ENCODE measurements around the gene WIPI1. TPM values are rescaled to one million over a fixed set of nuclear protein-coding genes. Genes with fewer than 3 reads are reported as not detected.

Gene WIPI1
- total and polyA plus RNA-seq, 9 of the 15 experiments (the other 6 are each of a cell fraction or from before 2014, with no cell fraction given), result 3.7 to 23.5 (median 11.8) TPM

- in situ Hi-C loops (cut with MboI), result no loop called here
- H3K9ac ChIP-seq (ENCODE audit: insufficient read depth in 1 of 2, low read depth in 2 of 2, low read length in 2 of 2), result no peak overlapping the region
- H3K9me3 ChIP-seq (replicated peaks; ENCODE audit: control insufficient read depth, insufficient read depth, low read depth, low read length), result no peaks in the 10 kb centered on the region
- no peak overlapping the region for H3K4me3 ChIP-seq
- WGBS (ENCODE audit: insufficient coverage, low coverage, missing lambda C conversion rate), result 0% methylated on average over 3 of the region's 3 CpGs
- H3K36me3 ChIP-seq (ENCODE audit: control insufficient read depth, insufficient read depth, low read length), result no peaks in the 10 kb centered on the region
- no peaks in the 10 kb centered on the region for H4K20me1 ChIP-seq (replicated peaks; ENCODE audit: control insufficient read depth, insufficient read depth, low read length)
- no peaks in the 10 kb centered on the region for H3K4me1 ChIP-seq (replicated peaks in 1 of 2; ENCODE audit: control insufficient read depth in 2 of 2, insufficient read depth in 2 of 2, low read length in 2 of 2)
- ChIA-PET CTCF (ENCODE audit: low intra/inter-chr PET ratio) (no interaction called here), POLR2A (no interaction called here)
- DNase-seq (ENCODE audit: extremely low read depth in 1 of 4, low spot score in 3 of 4) (no peak), ATAC-seq (no peak), FAIRE-seq (no peak)
- H3K27ac ChIP-seq (ENCODE audit: extremely low read depth, low read depth, low read length), result no peak overlapping the region
- H3K4me2 ChIP-seq (ENCODE audit: insufficient read depth, low read length), result no peak overlapping the region
- no TSS peak for BruUV-seq (replicated peaks)
- H2AFZ ChIP-seq (ENCODE audit: low read depth, low read length), result no peak overlapping the region
- no peaks in the 10 kb centered on the region for H3K9me1 ChIP-seq (ENCODE audit: control insufficient read depth, insufficient read depth, low read length)
- intact Hi-C loops (cut with micrococcal nuclease), result no loop called here
- H3K79me2 ChIP-seq (ENCODE audit: control insufficient read depth, insufficient read depth, low read length), result no peaks in the 10 kb centered on the region
- peaks cover 35 to 43% of the 10 kb centered on the region in 2 experiments for H3K27me3 ChIP-seq (ENCODE audit: control insufficient read depth in 2 of 2, insufficient read depth in 2 of 2, low read length in 2 of 2)
- TF ChIP-seq SMC3 (conservative IDR thresholded peaks at IDR 0.05; ENCODE audit: insufficient read depth, low read depth, low read length), result no peak
- TF ChIP-seq ZBTB8A (IDR thresholded peaks at IDR 0.05; ENCODE audit: partially characterized antibody), result no peak
- TF ChIP-seq RBM17 (IDR thresholded peaks at IDR 0.05; ENCODE audit: borderline replicate concordance, low read depth, low read length), result no peak
- TF ChIP-seq GTF2F1 (IDR thresholded peaks at IDR 0.05; ENCODE audit: low read depth, low read length), result no peak
- TF ChIP-seq PRPF4 (IDR thresholded peaks at IDR 0.05; ENCODE audit: insufficient read depth, low read depth, low read length, poor library complexity, severe bottlenecking), result no peak
- TF ChIP-seq ZNF707 (CRISPR knock-in tag; conservative IDR thresholded peaks at IDR 0.05), result no peak
- no peak for TF ChIP-seq TCF3 (CRISPR knock-in tag; IDR thresholded peaks at IDR 0.05)
- TF ChIP-seq, protein P1, sequence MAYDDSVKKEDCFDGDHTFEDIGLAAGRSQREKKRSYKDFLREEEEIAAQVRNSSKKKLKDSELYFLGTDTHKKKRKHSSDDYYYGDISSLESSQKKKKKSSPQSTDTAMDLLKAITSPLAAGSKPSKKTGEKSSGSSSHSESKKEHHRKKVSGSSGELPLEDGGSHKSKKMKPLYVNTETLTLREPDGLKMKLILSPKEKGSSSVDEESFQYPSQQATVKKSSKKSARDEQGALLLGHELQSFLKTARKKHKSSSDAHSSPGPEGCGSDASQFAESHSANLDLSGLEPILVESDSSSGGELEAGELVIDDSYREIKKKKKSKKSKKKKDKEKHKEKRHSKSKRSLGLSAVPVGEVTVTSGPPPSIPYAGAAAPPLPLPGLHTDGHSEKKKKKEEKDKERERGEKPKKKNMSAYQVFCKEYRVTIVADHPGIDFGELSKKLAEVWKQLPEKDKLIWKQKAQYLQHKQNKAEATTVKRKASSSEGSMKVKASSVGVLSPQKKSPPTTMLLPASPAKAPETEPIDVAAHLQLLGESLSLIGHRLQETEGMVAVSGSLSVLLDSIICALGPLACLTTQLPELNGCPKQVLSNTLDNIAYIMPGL (CRISPR knock-in tag; IDR thresholded peaks at IDR 0.05), result no peak
- TF ChIP-seq RAD21 (CRISPR knock-in tag; conservative IDR thresholded peaks at IDR 0.05 in 1 of 2, IDR thresholded peaks at IDR 0.05 in 1 of 2), result no peak
- no peak for TF ChIP-seq RBFOX2 (IDR thresholded peaks at IDR 0.05; ENCODE audit: low read depth, low read length)
- TF ChIP-seq ATF6 (CRISPR knock-in tag; IDR thresholded peaks at IDR 0.05), result no peak
These were observed 78.2 kb downstream of the WIPI1 start for GRCh38 chr17:68379177-68379510.

All from K562 (cell line).